ENCODE measurements around the gene ARNT2. TPM values are rescaled to one million over a fixed set of nuclear protein-coding genes. Genes with fewer than 3 reads are reported as not detected.

ARNT2 gene
- total RNA-seq, 5 donors from 2014 or later (not counting 1 experiment from before 2014, with no cell fraction given), result 0.18 TPM; not detected in 4

DNA sequence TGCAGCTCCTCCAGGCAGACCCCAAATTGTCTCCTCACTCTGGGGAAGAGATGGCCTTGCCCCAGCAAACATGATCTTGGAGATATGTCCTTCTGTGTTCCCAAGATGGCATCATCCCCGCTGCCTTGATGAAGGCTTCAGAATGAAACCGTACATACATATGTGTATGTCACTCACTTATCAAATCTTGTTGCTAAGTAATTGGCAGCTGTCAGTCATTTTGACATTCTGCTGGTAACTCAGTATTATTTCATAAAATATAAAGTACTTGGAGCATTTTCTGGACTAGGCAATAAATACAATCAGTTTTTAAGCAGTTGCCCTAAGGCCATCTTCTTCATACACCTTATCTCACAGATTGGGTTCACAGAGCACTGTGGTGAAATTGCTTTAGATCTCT, 62.4 kb downstream of the ARNT2 start:
- WGBS (ENCODE audit: insufficient coverage), result no CpG with 5 or more reads among the region's 2 CpGs
- no peaks in the 10 kb centered on the region for H3K4me1 ChIP-seq (ENCODE audit: control insufficient read depth in 1 of 2, extremely low read depth in 1 of 2, insufficient read depth in 2 of 2, low read length in 2 of 2)
- H3K27ac ChIP-seq (ENCODE audit: low read length), result no peak overlapping the region
- H3K9me3 ChIP-seq, result no peaks in the 10 kb centered on the region
- Mint-ChIP-seq H3K4me1 (no peaks in the 10 kb centered on the region), H3K27ac (no peak overlapping the region), H3K27me3 (peaks cover 24 to 25% of the 10 kb centered on the region in 2 donors), H3K36me3 (no peaks in the 10 kb centered on the region), H3K9me3 (no peaks in the 10 kb centered on the region), H3K4me3 (no peak overlapping the region)
- ChIA-PET POLR2A (no interaction called here), CTCF (interaction anchor here in 1 of 2 donors (0.6 kb wide), 1 partner anchor 9 kb away, joined by 9 read pairs; no protein-coding TSS in a partner anchor)
- DNase-seq (no peak), ATAC-seq (replicated peaks in 1 of 4) (no peak)
- H3K36me3 ChIP-seq (ENCODE audit: control insufficient read depth in 2 of 2, extremely low read depth in 1 of 2, insufficient read depth in 1 of 2, low read length in 1 of 2), result no peaks in the 10 kb centered on the region
- H3K4me3 ChIP-seq (ENCODE audit: control insufficient read depth in 1 of 2, extremely low read depth in 1 of 2, low read length in 1 of 2), result no peak overlapping the region
- H3K27me3 ChIP-seq (replicated peaks in 1 of 2; ENCODE audit: control insufficient read depth in 2 of 2, extremely low read depth in 1 of 2, insufficient read depth in 2 of 2, low read length in 1 of 2), result peaks cover 0 to 21% of the 10 kb centered on the region in 2 experiments

DNA sequence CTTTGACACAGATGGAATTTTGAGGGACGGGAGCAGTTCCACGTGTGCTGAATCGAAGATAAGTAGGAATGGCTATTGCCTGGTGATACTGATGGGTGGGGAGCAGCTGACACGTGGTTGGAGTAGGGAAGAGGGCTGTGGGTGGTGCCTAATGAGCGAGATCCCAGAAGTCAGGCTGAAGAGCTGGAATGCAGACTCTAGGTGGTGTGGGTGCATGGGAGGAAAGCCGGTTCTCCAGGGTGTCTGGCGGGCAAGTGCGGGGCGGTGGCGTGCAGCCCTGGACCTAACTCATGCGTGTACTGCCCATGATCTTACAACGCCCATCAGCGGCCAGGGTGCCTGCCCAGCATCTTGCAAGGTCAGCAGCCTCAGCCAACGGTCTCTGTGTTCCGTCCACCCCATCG, 63.1 kb downstream of the ARNT2 start:
- H3K27me3 Mint-ChIP-seq, result peaks cover 26 to 28% of the 10 kb centered on the region in 2 donors
- peaks cover 0 to 23% of the 10 kb centered on the region in 2 experiments for H3K27me3 ChIP-seq (replicated peaks in 1 of 2; ENCODE audit: control insufficient read depth in 2 of 2, extremely low read depth in 1 of 2, insufficient read depth in 2 of 2, low read length in 1 of 2)
- no peak overlapping the region for H3K27ac Mint-ChIP-seq
- no peak overlapping the region for H3K4me3 ChIP-seq (ENCODE audit: control insufficient read depth in 1 of 2, extremely low read depth in 1 of 2, low read length in 1 of 2)
- no peaks in the 10 kb centered on the region for H3K36me3 Mint-ChIP-seq
- H3K4me1 Mint-ChIP-seq, result no peaks in the 10 kb centered on the region
- H3K4me1 ChIP-seq (ENCODE audit: control insufficient read depth in 1 of 2, extremely low read depth in 1 of 2, insufficient read depth in 2 of 2, low read length in 2 of 2), result no peaks in the 10 kb centered on the region
- WGBS (ENCODE audit: insufficient coverage), result 76% methylated on average over 14 of the region's 16 CpGs
- DNase-seq, result no peak
- no peaks in the 10 kb centered on the region for H3K9me3 Mint-ChIP-seq
- CTCF ChIA-PET, result no interaction called here
- H3K9me3 ChIP-seq, result no peaks in the 10 kb centered on the region
- H3K36me3 ChIP-seq (ENCODE audit: control insufficient read depth in 2 of 2, extremely low read depth in 1 of 2, insufficient read depth in 1 of 2, low read length in 1 of 2), result no peaks in the 10 kb centered on the region
- POLR2A ChIA-PET, result no interaction called here
- H3K27ac ChIP-seq (ENCODE audit: low read length), result no peak overlapping the region
- no peak for ATAC-seq (replicated peaks in 1 of 4)
- H3K4me3 Mint-ChIP-seq, result no peak overlapping the region

DNA sequence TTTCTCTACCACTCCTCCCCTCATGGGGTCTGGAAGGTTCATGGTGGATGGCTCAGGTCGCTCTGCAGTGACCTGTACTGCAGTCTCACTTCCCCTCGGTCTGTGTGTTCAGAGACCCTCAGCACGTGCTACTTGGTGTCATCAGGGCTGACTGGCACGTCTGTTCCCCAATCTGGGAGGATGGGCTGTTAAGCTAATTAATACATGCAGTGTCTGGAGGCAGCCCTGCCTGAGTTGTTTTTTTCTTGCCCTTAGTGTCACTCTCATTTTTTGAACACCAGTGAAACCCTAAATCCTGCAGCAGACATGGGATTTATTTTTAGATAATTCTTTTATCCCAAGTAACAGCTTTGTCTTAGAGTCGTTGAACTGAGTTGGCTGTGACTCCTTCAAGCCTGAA, 64.6 kb downstream of the ARNT2 start:
- 80% methylated on average over 2 of the region's 5 CpGs for WGBS (ENCODE audit: insufficient coverage)
- Histone ChIP-seq H3K27ac (ENCODE audit: low read length) (no peak overlapping the region), H3K4me3 (ENCODE audit: control insufficient read depth in 1 of 2, extremely low read depth in 1 of 2, low read length in 1 of 2) (no peak overlapping the region), H3K9me3 (no peaks in the 10 kb centered on the region), H3K27me3 (replicated peaks in 1 of 2; ENCODE audit: control insufficient read depth in 2 of 2, extremely low read depth in 1 of 2, insufficient read depth in 2 of 2, low read length in 1 of 2) (peaks cover 0 to 23% of the 10 kb centered on the region in 2 experiments), H3K36me3 (ENCODE audit: control insufficient read depth in 2 of 2, extremely low read depth in 1 of 2, insufficient read depth in 1 of 2, low read length in 1 of 2) (no peaks in the 10 kb centered on the region), H3K4me1 (ENCODE audit: control insufficient read depth in 1 of 2, extremely low read depth in 1 of 2, insufficient read depth in 2 of 2, low read length in 2 of 2) (no peaks in the 10 kb centered on the region)
- H3K27me3 Mint-ChIP-seq, result peaks cover 26 to 36% of the 10 kb centered on the region in 2 donors
- no peaks in the 10 kb centered on the region for H3K9me3 Mint-ChIP-seq
- DNase-seq (no peak), ATAC-seq (replicated peaks in 1 of 4) (no peak)
- H3K27ac Mint-ChIP-seq, result no peak overlapping the region
- ChIA-PET CTCF (no interaction called here), POLR2A (no interaction called here)
- H3K4me3 Mint-ChIP-seq, result no peak overlapping the region
- no peaks in the 10 kb centered on the region for H3K4me1 Mint-ChIP-seq
- H3K36me3 Mint-ChIP-seq, result no peaks in the 10 kb centered on the region

DNA sequence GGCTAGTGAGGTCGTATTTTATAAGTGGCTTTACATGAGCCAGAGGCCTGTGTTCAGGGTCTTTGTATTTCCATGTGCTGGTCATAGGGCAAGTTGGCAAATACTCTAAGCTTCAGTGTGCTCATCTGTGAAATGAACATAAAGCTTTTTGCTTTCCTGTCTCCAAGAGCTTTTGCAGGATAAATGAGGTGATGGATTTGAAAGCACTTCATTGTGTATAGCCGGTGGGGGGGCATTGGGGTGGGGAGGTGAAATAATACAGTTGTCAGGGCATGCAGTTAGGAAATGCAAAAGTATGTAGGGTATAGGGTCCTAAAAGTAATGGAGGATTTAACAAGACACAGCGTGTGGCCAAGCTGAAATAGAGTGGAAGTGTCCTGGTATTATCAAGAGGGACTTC, 67.7 kb downstream of the ARNT2 start:
- no peak overlapping the region for H3K27ac ChIP-seq (ENCODE audit: low read length)
- peaks cover 1 to 9% (median 5%) of the 10 kb centered on the region in 3 donors for H3K9me3 Mint-ChIP-seq
- no peaks in the 10 kb centered on the region for H3K36me3 Mint-ChIP-seq
- H3K27me3 ChIP-seq (replicated peaks in 1 of 2; ENCODE audit: control insufficient read depth in 2 of 2, extremely low read depth in 1 of 2, insufficient read depth in 2 of 2, low read length in 1 of 2), result peaks cover 0 to 11% of the 10 kb centered on the region in 2 experiments
- H3K4me3 Mint-ChIP-seq, result no peak overlapping the region
- H3K9me3 ChIP-seq, result no peaks in the 10 kb centered on the region
- ChIA-PET POLR2A (no interaction called here), CTCF (interaction anchor here in 1 of 2 donors (0.6 kb wide), 1 partner anchor 26 kb away, joined by 3 read pairs; no protein-coding TSS in a partner anchor)
- H3K4me3 ChIP-seq (ENCODE audit: control insufficient read depth in 1 of 2, extremely low read depth in 1 of 2, low read length in 1 of 2), result no peak overlapping the region
- no peak for ATAC-seq (replicated peaks in 1 of 4)
- no peaks in the 10 kb centered on the region for H3K36me3 ChIP-seq (ENCODE audit: control insufficient read depth in 2 of 2, extremely low read depth in 1 of 2, insufficient read depth in 1 of 2, low read length in 1 of 2)
- 84% methylated on average over 3 of the region's 3 CpGs for WGBS (ENCODE audit: insufficient coverage)
- peaks cover 26 to 35% of the 10 kb centered on the region in 2 donors for H3K27me3 Mint-ChIP-seq
- DNase-seq, result no peak
- H3K27ac Mint-ChIP-seq, result no peak overlapping the region
- no peaks in the 10 kb centered on the region for H3K4me1 ChIP-seq (ENCODE audit: control insufficient read depth in 1 of 2, extremely low read depth in 1 of 2, insufficient read depth in 2 of 2, low read length in 2 of 2)
- H3K4me1 Mint-ChIP-seq, result no peaks in the 10 kb centered on the region

DNA sequence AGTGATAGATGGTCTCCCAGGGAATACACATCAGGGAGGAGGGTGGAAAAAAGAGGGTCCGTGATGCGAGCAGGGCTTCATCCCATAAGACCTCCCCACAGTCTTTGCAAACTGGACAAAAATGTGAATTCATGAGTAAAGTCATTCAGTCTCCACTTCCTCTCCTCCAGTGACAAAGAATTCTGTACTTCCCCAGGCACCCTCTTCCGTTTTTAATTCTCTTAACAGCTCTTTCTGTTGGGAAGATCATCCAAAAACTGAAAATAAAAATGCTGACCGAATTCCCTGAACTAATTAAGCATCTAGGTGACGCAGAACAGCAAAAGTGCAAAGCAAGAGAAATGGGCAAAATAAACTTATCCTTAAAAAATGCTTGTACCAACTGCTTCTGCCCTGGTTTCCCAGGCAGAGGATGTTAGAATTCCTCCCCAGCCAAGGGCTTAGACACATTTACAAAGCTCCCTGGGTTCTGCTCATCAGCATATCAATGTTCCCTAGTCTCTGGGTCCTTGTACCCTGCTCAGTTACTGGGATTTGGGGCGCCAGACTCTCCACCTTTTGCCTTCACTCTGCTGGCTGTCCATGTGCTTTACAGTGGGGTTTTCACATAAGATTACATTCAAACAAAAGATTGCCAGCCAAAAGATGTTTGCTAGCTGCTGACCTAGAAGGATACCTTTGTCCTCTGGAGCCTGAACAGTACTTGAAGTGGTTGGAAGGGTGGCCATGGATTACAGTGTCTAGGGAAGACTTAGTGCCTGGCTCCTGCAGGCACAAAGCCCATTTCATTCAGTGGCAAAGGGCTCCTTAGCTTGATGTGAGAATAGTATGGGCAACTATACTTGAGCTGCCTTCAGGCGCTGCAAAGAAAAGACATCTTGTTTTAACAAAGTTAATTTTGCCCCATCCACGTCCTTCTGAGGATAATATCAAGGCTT, 69.4 kb downstream of the ARNT2 start:
- H3K4me1 Mint-ChIP-seq, result no peaks in the 10 kb centered on the region
- Histone ChIP-seq H3K4me1 (ENCODE audit: control insufficient read depth in 1 of 2, extremely low read depth in 1 of 2, insufficient read depth in 2 of 2, low read length in 2 of 2) (no peaks in the 10 kb centered on the region), H3K27me3 (replicated peaks in 1 of 2; ENCODE audit: control insufficient read depth in 2 of 2, extremely low read depth in 1 of 2, insufficient read depth in 2 of 2, low read length in 1 of 2) (peaks cover 0 to 4% of the 10 kb centered on the region in 2 experiments), H3K36me3 (ENCODE audit: control insufficient read depth in 2 of 2, extremely low read depth in 1 of 2, insufficient read depth in 1 of 2, low read length in 1 of 2) (no peaks in the 10 kb centered on the region), H3K27ac (ENCODE audit: low read length) (no peak overlapping the region), H3K4me3 (ENCODE audit: control insufficient read depth in 1 of 2, extremely low read depth in 1 of 2, low read length in 1 of 2) (no peak overlapping the region), H3K9me3 (no peaks in the 10 kb centered on the region)
- peaks cover 5 to 13% (median 5%) of the 10 kb centered on the region in 3 donors for H3K9me3 Mint-ChIP-seq
- no peak for ATAC-seq (replicated peaks in 1 of 4)
- no peak overlapping the region for H3K4me3 Mint-ChIP-seq
- H3K36me3 Mint-ChIP-seq, result no peaks in the 10 kb centered on the region
- no peak for DNase-seq
- peaks cover 20 to 27% of the 10 kb centered on the region in 2 donors for H3K27me3 Mint-ChIP-seq
- ChIA-PET CTCF (no interaction called here), POLR2A (no interaction called here)
- 64% methylated on average over 3 of the region's 8 CpGs for WGBS (ENCODE audit: insufficient coverage)
- H3K27ac Mint-ChIP-seq, result no peak overlapping the region

DNA sequence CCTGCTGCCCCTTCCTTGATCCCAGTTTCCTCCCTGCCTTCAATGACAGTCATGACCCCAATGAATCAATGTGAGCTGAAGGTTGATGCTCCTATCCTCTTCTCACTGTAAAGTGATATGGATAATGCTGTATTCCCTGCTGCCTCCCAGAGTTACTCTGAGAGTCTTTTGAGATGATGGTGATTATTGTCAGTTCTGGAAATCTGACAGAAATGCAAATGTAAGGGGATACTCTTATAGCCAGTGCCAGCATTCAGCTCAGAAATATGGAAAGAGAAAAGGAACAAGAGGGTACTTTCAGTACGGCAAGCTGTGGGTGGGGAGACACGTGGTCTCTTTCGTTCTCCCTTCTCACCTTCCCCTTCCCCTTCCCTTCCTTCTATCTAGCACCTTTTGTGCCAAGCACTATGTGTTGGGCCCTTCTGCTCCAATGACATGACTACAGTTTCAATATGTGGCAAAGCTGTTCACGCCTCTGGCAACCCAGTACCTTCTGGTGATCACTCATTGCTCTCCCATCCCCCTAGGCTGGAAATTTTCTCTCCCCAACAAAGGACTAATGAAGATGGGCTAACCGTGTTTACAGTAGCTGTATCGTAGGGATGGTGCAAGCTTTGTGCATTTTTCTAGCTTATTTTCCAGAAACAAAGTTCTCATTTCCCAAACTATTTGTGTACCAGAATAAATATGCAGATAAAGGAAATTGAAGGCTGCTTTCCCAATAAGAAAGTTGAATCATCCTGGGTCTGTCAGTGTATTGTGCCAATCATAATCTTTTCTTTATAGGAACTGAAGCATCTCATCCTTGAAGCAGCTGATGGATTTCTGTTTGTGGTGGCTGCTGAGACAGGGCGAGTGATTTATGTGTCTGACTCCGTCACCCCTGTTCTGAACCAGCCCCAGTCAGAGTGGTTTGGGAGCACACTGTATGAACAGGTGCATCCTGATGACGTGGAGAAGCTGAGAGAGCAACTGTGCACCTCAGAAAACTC, 70.3 kb downstream of the ARNT2 start:
- H3K36me3 Mint-ChIP-seq, result no peaks in the 10 kb centered on the region
- DNase-seq, result no peak
- CTCF ChIA-PET, result interaction anchor here in 1 of 2 donors (0.7 kb wide), 1 partner anchor 8 kb away, joined by 9 read pairs; no protein-coding TSS in a partner anchor
- H3K4me3 Mint-ChIP-seq, result no peak overlapping the region
- Histone ChIP-seq H3K4me3 (ENCODE audit: control insufficient read depth in 1 of 2, extremely low read depth in 1 of 2, low read length in 1 of 2) (no peak overlapping the region), H3K4me1 (ENCODE audit: control insufficient read depth in 1 of 2, extremely low read depth in 1 of 2, insufficient read depth in 2 of 2, low read length in 2 of 2) (no peaks in the 10 kb centered on the region), H3K27ac (ENCODE audit: low read length) (no peak overlapping the region), H3K36me3 (ENCODE audit: control insufficient read depth in 2 of 2, extremely low read depth in 1 of 2, insufficient read depth in 1 of 2, low read length in 1 of 2) (no peaks in the 10 kb centered on the region), H3K9me3 (no peaks in the 10 kb centered on the region), H3K27me3 (replicated peaks in 1 of 2; ENCODE audit: control insufficient read depth in 2 of 2, extremely low read depth in 1 of 2, insufficient read depth in 2 of 2, low read length in 1 of 2) (peaks cover 0 to 4% of the 10 kb centered on the region in 2 experiments)
- POLR2A ChIA-PET, result no interaction called here
- WGBS (ENCODE audit: insufficient coverage), result 20% methylated on average over 3 of the region's 9 CpGs
- peaks cover 20 to 27% of the 10 kb centered on the region in 2 donors for H3K27me3 Mint-ChIP-seq
- H3K9me3 Mint-ChIP-seq, result peaks cover 5 to 13% (median 5%) of the 10 kb centered on the region in 3 donors
- H3K27ac Mint-ChIP-seq, result no peak overlapping the region
- H3K4me1 Mint-ChIP-seq, result no peaks in the 10 kb centered on the region
- no peak for ATAC-seq (replicated peaks in 1 of 4)
